ENCODE data around the gene UACA. TPM values are rescaled to one million over a fixed set of nuclear protein-coding genes. Genes with fewer than 3 reads are reported as not detected.
A peak's percentile ranks its signal among the peaks of the same experiment; 100 is the strongest.

UACA gene
- total RNA-seq, 2 donors from 2014 or later = 49.7 to 67.1 TPM

- peaks cover 5% of the 10 kb centered on the region for H3K36me3 Mint-ChIP-seq (ENCODE audit: low read depth)
- H3K9ac ChIP-seq (ENCODE audit: extremely low read depth, low read length, poor library complexity, severe bottlenecking) = no peak overlapping the region
- no peak overlapping the region for H3K27ac Mint-ChIP-seq
- peaks cover 10% of the 10 kb centered on the region for H3K4me1 ChIP-seq (ENCODE audit: control insufficient read depth, insufficient read depth, low read length)
- H3K9me3 ChIP-seq (ENCODE audit: control insufficient read depth, low read length) = peaks cover 8% of the 10 kb centered on the region
- peaks cover 1% of the 10 kb centered on the region for H3K9me3 Mint-ChIP-seq
- H3K27me3 Mint-ChIP-seq (ENCODE audit: insufficient read depth) = no peaks in the 10 kb centered on the region
- H3K4me3 Mint-ChIP-seq = no peak overlapping the region
- H3K4me1 Mint-ChIP-seq = peaks cover 49% of the 10 kb centered on the region
- H3K27ac ChIP-seq (ENCODE audit: low read depth, low read length) = no peak overlapping the region
- peak overlapping the region; percentile 43 for H3K4me3 ChIP-seq (ENCODE audit: low read length)
- 43 to 49% methylated on average over 3 of the region's 3 CpGs for WGBS, 2 experiments (ENCODE audit: insufficient coverage in 1 of 2, insufficient read length in 1 of 2)
- no peaks in the 10 kb centered on the region for H3K27me3 ChIP-seq (ENCODE audit: control insufficient read depth, insufficient read depth, low read length, poor library complexity, severe bottlenecking)
- H3K36me3 ChIP-seq (ENCODE audit: control insufficient read depth, insufficient read depth, low read length) = peaks cover 6% of the 10 kb centered on the region
- TF ChIP-seq, protein P1, sequence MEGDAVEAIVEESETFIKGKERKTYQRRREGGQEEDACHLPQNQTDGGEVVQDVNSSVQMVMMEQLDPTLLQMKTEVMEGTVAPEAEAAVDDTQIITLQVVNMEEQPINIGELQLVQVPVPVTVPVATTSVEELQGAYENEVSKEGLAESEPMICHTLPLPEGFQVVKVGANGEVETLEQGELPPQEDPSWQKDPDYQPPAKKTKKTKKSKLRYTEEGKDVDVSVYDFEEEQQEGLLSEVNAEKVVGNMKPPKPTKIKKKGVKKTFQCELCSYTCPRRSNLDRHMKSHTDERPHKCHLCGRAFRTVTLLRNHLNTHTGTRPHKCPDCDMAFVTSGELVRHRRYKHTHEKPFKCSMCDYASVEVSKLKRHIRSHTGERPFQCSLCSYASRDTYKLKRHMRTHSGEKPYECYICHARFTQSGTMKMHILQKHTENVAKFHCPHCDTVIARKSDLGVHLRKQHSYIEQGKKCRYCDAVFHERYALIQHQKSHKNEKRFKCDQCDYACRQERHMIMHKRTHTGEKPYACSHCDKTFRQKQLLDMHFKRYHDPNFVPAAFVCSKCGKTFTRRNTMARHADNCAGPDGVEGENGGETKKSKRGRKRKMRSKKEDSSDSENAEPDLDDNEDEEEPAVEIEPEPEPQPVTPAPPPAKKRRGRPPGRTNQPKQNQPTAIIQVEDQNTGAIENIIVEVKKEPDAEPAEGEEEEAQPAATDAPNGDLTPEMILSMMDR (conservative IDR thresholded peaks at IDR 0.05) = no peak
- DNase-seq = no peak
Measured at GRCh38 chr15:70708839-70709238, 54.5 kb downstream of the UACA start.

GRCh38 chr15:70707686-70708300 is 55.6 kb downstream of the UACA start:
- TF ChIP-seq, protein P1 (conservative IDR thresholded peaks at IDR 0.05) = no peak
- 100% methylated on average over 1 to 4 of the region's 4 CpGs for WGBS, 2 experiments (ENCODE audit: insufficient coverage in 1 of 2, insufficient read length in 1 of 2)

DNA sequence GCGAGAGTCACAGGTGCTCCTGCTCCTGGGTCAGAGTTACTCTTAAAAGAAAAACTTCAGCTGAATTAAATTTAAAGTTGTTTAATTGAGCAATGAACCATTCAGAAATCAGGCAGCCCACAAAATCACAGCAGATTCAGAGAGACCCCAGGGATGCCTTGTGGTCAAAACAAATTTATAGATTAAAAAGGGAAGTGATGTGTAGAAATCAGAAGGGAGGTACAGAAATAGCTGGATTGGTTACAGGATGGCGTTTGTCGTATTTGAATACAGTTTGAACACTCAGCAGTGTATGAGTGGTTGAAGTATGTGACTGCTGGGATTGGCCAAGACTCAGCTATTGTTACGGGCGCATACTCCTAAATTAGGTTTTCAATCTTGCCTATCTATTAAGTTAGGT is 58.6 kb downstream of the UACA start:
- Histone ChIP-seq H3K4me3 (ENCODE audit: low read length) (peak overlapping the region; percentile 77), H3K27me3 (ENCODE audit: control insufficient read depth, insufficient read depth, low read length, poor library complexity, severe bottlenecking) (no peaks in the 10 kb centered on the region), H3K36me3 (ENCODE audit: control insufficient read depth, insufficient read depth, low read length) (peaks cover 6% of the 10 kb centered on the region), H3K9me3 (ENCODE audit: control insufficient read depth, low read length) (peaks cover 8% of the 10 kb centered on the region), H3K9ac (ENCODE audit: extremely low read depth, low read length, poor library complexity, severe bottlenecking) (no peak overlapping the region), H3K27ac (ENCODE audit: low read depth, low read length) (no peak overlapping the region), H3K4me1 (ENCODE audit: control insufficient read depth, insufficient read depth, low read length) (peaks cover 19% of the 10 kb centered on the region)
- H3K4me3 Mint-ChIP-seq = no peak overlapping the region
- peaks cover 52% of the 10 kb centered on the region for H3K4me1 Mint-ChIP-seq
- DNase-seq = no peak
- H3K27me3 Mint-ChIP-seq (ENCODE audit: insufficient read depth) = no peaks in the 10 kb centered on the region
- WGBS, 2 experiments (ENCODE audit: insufficient coverage in 1 of 2, insufficient read length in 1 of 2) = 93 to 95% methylated on average over 3 to 5 of the region's 5 CpGs
- H3K36me3 Mint-ChIP-seq (ENCODE audit: low read depth) = peaks cover 5% of the 10 kb centered on the region
- H3K27ac Mint-ChIP-seq = no peak overlapping the region
- TF ChIP-seq, protein P1 (conservative IDR thresholded peaks at IDR 0.05) = no peak
- peaks cover 1% of the 10 kb centered on the region for H3K9me3 Mint-ChIP-seq

More at GRCh38 chr15:70707686-70708300, 55.6 kb downstream of the UACA start:
- H3K27ac Mint-ChIP-seq = no peak overlapping the region
- no peak overlapping the region for H3K4me3 Mint-ChIP-seq
- no peaks in the 10 kb centered on the region for H3K27me3 Mint-ChIP-seq (ENCODE audit: insufficient read depth)
- H3K9me3 ChIP-seq (ENCODE audit: control insufficient read depth, low read length) = peaks cover 8% of the 10 kb centered on the region
- H3K4me1 ChIP-seq (ENCODE audit: control insufficient read depth, insufficient read depth, low read length) = peaks cover 15% of the 10 kb centered on the region
- H3K9me3 Mint-ChIP-seq = peaks cover 1% of the 10 kb centered on the region
- H3K4me3 ChIP-seq (ENCODE audit: low read length) = peak overlapping the region; percentile 10
- peaks cover 5% of the 10 kb centered on the region for H3K36me3 Mint-ChIP-seq (ENCODE audit: low read depth)
- H3K27ac ChIP-seq (ENCODE audit: low read depth, low read length) = no peak overlapping the region
- no peaks in the 10 kb centered on the region for H3K27me3 ChIP-seq (ENCODE audit: control insufficient read depth, insufficient read depth, low read length, poor library complexity, severe bottlenecking)
- DNase-seq = no peak
- peaks cover 52% of the 10 kb centered on the region for H3K4me1 Mint-ChIP-seq
- peaks cover 6% of the 10 kb centered on the region for H3K36me3 ChIP-seq (ENCODE audit: control insufficient read depth, insufficient read depth, low read length)
- H3K9ac ChIP-seq (ENCODE audit: extremely low read depth, low read length, poor library complexity, severe bottlenecking) = no peak overlapping the region
